CD4-positive, alpha-beta T cell treated with Interleukin-15 for 4 hours (primary cell): ENCODE results near the gene ZNF646.

Source experiments
- DNase-seq: peaks from one replicate; pipeline ENCODE4 v3.0.0-alpha.2; 2020; ENCODE audit warnings: low spot score

The ZNF646 gene

DNA sequence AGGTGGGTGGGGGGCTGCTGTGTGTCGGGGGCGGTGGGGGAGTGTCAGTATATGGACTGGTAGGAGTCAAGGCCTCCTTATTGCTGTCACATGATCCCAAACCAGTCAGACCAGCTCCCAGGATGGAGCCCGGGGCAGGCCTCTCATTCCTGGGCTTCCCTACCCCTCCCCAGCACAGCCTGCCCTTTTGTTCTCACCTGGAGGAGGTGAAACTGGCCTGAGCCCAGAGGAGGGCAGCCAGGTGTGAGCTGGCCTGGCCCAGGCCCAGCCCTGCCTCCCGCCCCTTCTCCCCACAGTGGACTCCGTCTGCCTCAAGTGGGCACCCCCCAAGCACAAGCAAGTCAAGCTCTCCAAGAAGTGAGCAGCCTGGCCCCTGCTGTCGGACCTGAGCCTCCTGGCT lies 56.7 kb downstream of the ZNF646 start:
- no peak for DNase-seq

DNA sequence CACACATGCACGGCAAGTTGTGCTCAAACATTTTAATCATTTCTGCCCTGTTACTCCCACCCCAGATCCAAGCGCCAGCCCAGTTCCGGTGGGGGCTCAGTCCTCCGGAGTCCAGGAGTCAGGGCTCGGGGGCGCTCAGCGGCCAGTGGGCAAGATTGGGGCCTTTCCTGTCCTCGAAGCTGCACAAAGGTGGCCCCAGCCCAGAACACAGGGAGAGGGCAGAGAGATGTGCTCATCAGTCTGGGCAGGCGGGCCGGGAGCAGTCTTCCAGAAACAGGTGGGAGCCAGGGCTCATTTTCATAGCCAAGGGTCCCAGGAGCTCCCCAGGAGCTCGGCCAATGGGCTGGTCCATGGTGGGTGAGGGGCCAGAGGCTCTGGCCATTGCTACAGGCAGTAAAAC lies 57.2 kb downstream of the ZNF646 start:
- no peak for DNase-seq

DNA sequence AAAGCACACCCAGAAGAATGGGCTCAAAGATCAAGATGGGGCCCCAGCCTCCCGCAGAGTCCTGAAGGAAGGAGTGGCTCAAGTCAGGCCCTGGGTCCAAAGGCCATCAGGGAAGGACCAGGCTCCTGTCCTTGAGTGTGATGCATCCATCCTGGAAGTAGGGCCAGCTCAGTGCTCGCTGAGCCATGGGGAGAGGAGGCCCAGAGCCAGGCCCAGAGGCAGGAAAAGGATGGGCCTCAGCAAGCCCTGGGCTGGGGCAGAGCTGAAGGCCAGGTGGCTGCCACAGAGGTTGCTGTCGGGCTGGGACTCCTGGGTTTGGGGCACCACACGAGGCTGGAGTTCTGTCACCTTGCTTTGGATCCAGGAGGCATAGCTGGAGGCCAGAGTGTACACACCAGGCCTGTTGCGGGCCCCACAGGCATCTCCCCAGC lies 57.6 kb downstream of the ZNF646 start:
- no peak for DNase-seq

DNA sequence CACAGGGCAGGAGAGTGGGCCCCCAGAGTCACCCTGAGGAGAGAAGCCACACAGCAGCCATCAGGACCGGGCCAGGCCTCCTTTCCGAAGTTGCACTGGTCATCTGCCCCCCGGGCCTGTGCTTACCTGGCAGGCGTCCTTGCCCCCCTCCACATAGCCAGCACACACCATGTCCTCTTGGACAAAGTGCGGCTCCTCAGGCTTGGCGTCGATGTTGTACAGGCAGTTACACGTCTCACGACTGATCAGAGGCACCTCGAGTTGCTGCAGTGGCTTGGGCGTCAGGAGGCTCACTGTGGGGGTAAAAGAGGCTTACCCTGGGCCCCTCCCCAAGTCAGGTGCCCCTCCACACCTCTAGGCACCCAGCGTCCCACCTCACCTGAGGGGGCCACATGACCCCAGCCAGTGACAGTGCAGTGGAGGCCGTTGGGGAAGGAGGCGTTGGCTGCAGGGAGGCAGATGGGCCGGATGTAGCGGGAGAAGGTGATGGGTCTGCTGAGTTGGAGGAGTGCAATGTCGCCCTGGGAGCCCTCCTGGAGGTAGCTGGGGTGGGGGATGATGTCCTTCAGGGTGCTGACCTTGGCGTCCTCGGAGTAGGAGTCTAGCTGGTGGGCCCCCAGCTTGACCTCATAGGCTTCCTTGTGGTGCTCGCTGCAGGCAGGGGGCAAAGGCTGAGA lies 58.2 kb downstream of the ZNF646 start:
- DNase-seq = no peak

DNA sequence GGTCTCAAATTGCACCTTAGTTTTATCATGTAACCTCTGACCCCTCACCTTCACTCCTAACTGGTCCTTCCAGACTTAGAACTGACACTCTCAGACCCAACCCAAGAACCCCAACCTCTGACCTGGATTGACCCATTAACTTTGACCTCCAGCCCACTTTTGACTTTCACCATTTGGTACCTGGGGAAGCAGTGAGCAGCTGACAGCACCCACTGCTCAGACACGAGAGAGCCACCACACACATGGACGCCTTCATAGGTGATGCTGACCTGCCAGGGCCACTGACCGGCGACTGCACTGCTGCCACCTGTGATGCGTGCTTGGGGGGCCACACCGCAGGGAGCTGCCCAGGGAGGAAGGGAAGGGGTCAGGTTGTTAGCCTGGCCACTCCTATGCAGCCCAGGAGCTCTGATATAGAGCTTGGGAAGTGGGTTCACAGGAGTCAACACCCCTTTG lies 58.9 kb downstream of the ZNF646 start:
- no peak for DNase-seq
